K562 (cell line): ENCODE data around the gene PRM3.

Source experiments
- CREB3 ChIP-seq: fragments of 450-650 bp; conservative IDR thresholded peaks from 2 replicates; pipeline ENCODE4 v1.6.1; 2016; ENCODE audit warnings: missing genetic modification characterization, low read depth, mild to moderate bottlenecking, missing compliant biosample characterization, moderate library complexity
- JUND ChIP-seq, 2 experiments: IDR thresholded peaks; 2 replicates in 1 of 2; 3 replicates in 1 of 2; pipeline ENCODE4 v1.6.1; 2011; ENCODE audit warnings: borderline replicate concordance in 2 of 2, low read depth in 2 of 2, low read length in 2 of 2, improper control_type of control experiment in 1 of 2, missing biosample characterization in 1 of 2, missing genetic modification characterization in 1 of 2, missing genetic modification reagents in 1 of 2

- TF ChIP-seq JUND (IDR thresholded peaks at IDR 0.05; ENCODE audit: borderline replicate concordance, low read depth, low read length) = no peak
- no peak for TF ChIP-seq JUND (tag; IDR thresholded peaks at IDR 0.05; ENCODE audit: borderline replicate concordance, low read depth, low read length)
- no peak for TF ChIP-seq CREB3 (tag)
These were observed 41.0 kb upstream of the PRM3 start for GRCh38 chr16:11314309-11314894.
